ENCODE data around the gene TAF8. TPM values are rescaled to one million over a fixed set of nuclear protein-coding genes. Genes with fewer than 3 reads are reported as not detected.

TAF8 gene
- total and polyA plus RNA-seq, 8 donors = 3.8 to 24.6 (median 12.6) TPM

DNA sequence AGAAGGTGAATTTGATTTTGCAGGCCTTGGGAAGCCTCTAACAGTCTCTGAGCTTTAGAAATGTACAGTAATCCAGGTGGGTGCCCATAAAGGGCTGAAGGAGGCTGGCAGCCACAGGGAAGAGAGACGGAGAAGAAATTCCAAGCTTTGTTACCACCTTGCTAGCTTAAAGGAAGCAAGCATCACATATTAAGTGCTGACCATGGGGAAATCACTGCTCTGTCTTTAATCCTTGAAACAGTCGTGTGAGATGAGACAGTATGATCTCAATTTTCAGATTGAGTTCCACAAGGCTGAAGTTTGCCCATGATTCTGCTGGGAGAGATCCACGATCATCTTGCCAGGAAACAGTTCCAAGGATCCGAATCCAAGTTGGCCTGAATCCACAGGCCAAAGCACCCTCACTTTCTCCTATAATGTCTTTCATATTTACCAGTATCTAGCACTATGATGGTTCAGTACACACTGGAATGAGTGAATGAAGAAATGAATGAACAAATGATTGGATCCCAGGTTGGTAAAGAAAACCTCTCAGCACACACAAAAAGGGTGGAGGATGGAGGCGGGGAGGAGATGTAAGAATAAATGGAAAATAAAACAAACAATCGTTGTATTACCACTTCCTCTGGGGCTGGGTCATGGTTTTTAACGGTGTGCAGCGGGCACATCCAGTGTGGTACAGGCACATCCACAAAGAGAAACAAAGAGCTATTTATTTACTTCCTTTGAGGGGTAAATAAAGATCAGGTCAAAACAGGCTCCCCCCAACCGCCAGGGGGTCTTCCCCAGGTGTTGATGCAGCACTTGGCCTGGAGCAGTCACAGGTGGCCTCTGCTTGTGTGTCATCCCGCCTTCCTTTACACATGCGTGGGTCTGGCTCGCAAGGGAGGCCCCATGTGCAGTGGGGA, 28.2 kb upstream of the TAF8 start:
- intact Hi-C loops (cut with DNase I; ENCODE audit: low total_unique reads) = no loop called here
- Histone ChIP-seq H3K36me3 (peaks cover 8 to 22% (median 18%) of the 10 kb centered on the region in 4 donors), H3K4me1 (peaks cover 7 to 56% (median 21%) of the 10 kb centered on the region in 4 donors), H3K4me3 (no peak overlapping the region), H3K27ac (peak overlapping the region in 3 of 5 donors; percentile 14 to 29 (median 14)), H3K27me3 (no peaks in the 10 kb centered on the region), H3K9me3 (no peaks in the 10 kb centered on the region)
- peak in 1 of 2 donors; percentile 48 for DNase-seq
- WGBS, 5 donors = 49 to 63% (median 56%) methylated on average over 12 of the region's 12 CpGs
- TF ChIP-seq EP300 (IDR thresholded peaks at IDR 0.05) = no peak
- TF ChIP-seq CTCF (IDR thresholded peaks at IDR 0.05) = no peak
- no peak for TF ChIP-seq POLR2AphosphoS5 (IDR thresholded peaks at IDR 0.05)
- no peak for TF ChIP-seq POLR2A (IDR thresholded peaks at IDR 0.05)

GRCh38 chr6:42022755-42023384, 27.5 kb upstream of the TAF8 start:
- Histone ChIP-seq H3K9me3 (no peaks in the 10 kb centered on the region), H3K4me1 (peaks cover 4 to 58% (median 18%) of the 10 kb centered on the region in 4 donors), H3K27me3 (no peaks in the 10 kb centered on the region), H3K27ac (peak overlapping the region in 1 of 5 donors; percentile 14), H3K36me3 (peaks cover 8 to 24% (median 19%) of the 10 kb centered on the region in 4 donors), H3K4me3 (no peak overlapping the region)
- intact Hi-C loops (cut with DNase I; ENCODE audit: low total_unique reads) = no loop called here
- DNase-seq = no peak
- no peak for TF ChIP-seq CTCF (IDR thresholded peaks at IDR 0.05)
- no peak for TF ChIP-seq POLR2A (IDR thresholded peaks at IDR 0.05)
- TF ChIP-seq EP300 (IDR thresholded peaks at IDR 0.05) = no peak
- no peak for TF ChIP-seq POLR2AphosphoS5 (IDR thresholded peaks at IDR 0.05)
- 81 to 88% (median 84%) methylated on average over 14 of the region's 14 CpGs for WGBS, 5 donors

DNA sequence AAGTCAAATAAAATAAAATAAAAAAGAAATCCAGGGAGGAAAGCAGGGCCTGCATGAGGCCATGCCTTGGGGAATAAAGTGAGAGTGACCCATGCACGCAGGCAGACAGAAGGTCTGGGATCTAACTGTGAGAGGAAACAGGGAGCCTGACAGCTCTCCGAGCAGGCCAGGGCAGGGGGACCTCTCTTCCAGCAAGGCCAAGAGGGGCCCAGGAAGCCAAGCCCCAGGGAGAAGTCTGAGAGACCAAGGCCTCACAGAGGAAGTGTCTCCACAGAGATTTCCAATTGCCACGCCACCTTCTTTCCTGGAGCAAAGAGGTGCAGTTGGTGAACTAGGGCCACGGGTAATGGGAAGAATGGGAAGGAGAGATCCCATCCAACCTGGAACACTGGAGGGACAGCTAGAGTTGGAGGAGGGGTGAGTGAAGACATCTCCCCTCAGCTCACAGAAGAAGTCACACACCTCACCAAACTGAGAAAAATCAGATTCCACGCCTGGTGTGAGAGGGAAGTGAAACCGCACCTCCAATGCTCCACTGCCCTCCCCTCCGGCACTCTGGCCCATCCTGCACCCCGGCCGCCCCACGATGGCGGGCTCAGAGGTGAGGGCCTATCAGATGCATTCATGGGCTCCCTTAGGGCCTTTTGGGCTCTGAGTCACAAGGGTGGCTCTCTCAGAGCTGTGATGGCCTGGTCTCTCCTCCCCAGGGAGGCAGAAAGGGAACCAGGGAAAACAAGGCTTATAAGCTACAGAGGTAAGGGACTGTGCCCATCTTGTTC, 25.1 kb upstream of the TAF8 start:
- TF ChIP-seq CTCF (IDR thresholded peaks at IDR 0.05) (no peak), EP300 (IDR thresholded peaks at IDR 0.05) (no peak), POLR2A (IDR thresholded peaks at IDR 0.05) (no peak), POLR2AphosphoS5 (IDR thresholded peaks at IDR 0.05) (no peak)
- intact Hi-C loops (cut with DNase I; ENCODE audit: low total_unique reads) = loop anchor here (5.0 kb wide), 1 partner anchor 33 kb away; no protein-coding TSS in a partner anchor
- WGBS, 5 donors = 86 to 97% (median 89%) methylated on average over 10 to 11 of the region's 11 CpGs
- no peak overlapping the region for H3K27ac ChIP-seq
- no peaks in the 10 kb centered on the region for H3K9me3 ChIP-seq
- H3K4me1 ChIP-seq = peaks cover 8 to 82% (median 25%) of the 10 kb centered on the region in 4 donors
- peaks cover 8 to 41% (median 30%) of the 10 kb centered on the region in 4 donors for H3K36me3 ChIP-seq
- H3K27me3 ChIP-seq = no peaks in the 10 kb centered on the region
- no peak for DNase-seq
- no peak overlapping the region for H3K4me3 ChIP-seq

DNA sequence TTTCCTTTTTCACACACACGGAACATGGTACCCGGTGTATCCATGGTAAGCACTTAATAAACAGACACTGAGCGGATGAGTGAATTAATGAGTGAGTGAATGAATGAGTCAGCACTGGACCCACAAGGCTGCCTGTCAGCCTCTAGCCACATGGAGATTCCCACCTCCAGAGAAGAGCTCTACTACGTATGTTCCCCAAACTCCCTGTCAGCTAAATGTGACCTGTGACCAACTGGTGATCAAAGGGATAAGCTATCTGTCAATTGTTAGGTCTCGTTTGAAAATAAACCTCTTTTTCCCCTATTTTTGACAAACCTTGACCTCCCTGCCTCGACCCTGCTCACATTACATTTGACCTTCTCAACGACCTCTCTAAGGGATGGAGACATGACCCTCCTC, 24.5 kb upstream of the TAF8 start:
- Histone ChIP-seq H3K27me3 (no peaks in the 10 kb centered on the region), H3K4me3 (no peak overlapping the region), H3K27ac (no peak overlapping the region), H3K36me3 (peaks cover 8 to 45% (median 34%) of the 10 kb centered on the region in 4 donors), H3K4me1 (peaks cover 14 to 86% (median 31%) of the 10 kb centered on the region in 4 donors), H3K9me3 (no peaks in the 10 kb centered on the region)
- intact Hi-C loops (cut with DNase I; ENCODE audit: low total_unique reads) = loop anchor here (5.0 kb wide), 1 partner anchor 34 kb away; no protein-coding TSS in a partner anchor
- DNase-seq = no peak
- 73 to 83% (median 81%) methylated on average over 7 of the region's 7 CpGs for WGBS, 5 donors
- no peak for TF ChIP-seq POLR2A (IDR thresholded peaks at IDR 0.05)
- TF ChIP-seq POLR2AphosphoS5 (IDR thresholded peaks at IDR 0.05) = no peak
- TF ChIP-seq EP300 (IDR thresholded peaks at IDR 0.05) = no peak
- TF ChIP-seq CTCF (IDR thresholded peaks at IDR 0.05) = no peak

All from stomach (tissue), 9 donors.